ENCODE data around the gene GSTT2.
"Not testable (repeated sequence)": the region's sequence is repeated elsewhere in the genome, so short reads cannot be mapped to it uniquely, and the experiment has no call there.

Gene GSTT2

GRCh38 chr22:23956301-23956900 is 23.5 kb upstream of the GSTT2 start:
- H3K4me3 ChIP-seq (ENCODE audit: low read depth, low read length), result not testable (repeated sequence)
- TF ChIP-seq CTCF (IDR thresholded peaks at IDR 0.05; ENCODE audit: low read depth, low read length, missing control alignments), result peak; percentile 91
- DNase-seq (ENCODE audit: low read depth), result peak; percentile 52

- DNase-seq (ENCODE audit: low read depth); H3K4me3 ChIP-seq (ENCODE audit: low read depth, low read length): not testable (repeated sequence)
These were observed 18.7 kb upstream of the GSTT2 start, which contains the start of gene GSTT2B for GRCh38 chr22:23961084-23961771. Gene GSTT2B, minus strand, starts transcription at chr22:23961195. Its CDS starts 64 bp downstream, at chr22:23961131.

GRCh38 chr22:23966094-23966493 is 13.8 kb upstream of the GSTT2 start:
- DNase-seq (ENCODE audit: low read depth); H3K4me3 ChIP-seq (ENCODE audit: low read depth, low read length): not testable (repeated sequence)

- DNase-seq (ENCODE audit: low read depth); H3K4me3 ChIP-seq (ENCODE audit: low read depth, low read length): not testable (repeated sequence)
These were observed 13.4 kb upstream of the GSTT2 start, which contains the start of gene DDTL for GRCh38 chr22:23966568-23966967. Gene DDTL, plus strand, starts transcription at chr22:23966888. Its CDS starts 27 bp downstream, at chr22:23966915.

- no peak overlapping the region for H3K4me3 ChIP-seq (ENCODE audit: low read depth, low read length)
- TF ChIP-seq CTCF (IDR thresholded peaks at IDR 0.05; ENCODE audit: low read depth, low read length, missing control alignments), result no peak
- no peak for DNase-seq (ENCODE audit: low read depth)
These were observed 10.9 kb upstream of the GSTT2 start for GRCh38 chr22:23969071-23969470.

- TF ChIP-seq CTCF (IDR thresholded peaks at IDR 0.05; ENCODE audit: low read depth, low read length, missing control alignments), result no peak
- H3K4me3 ChIP-seq (ENCODE audit: low read depth, low read length), result no peak overlapping the region
- DNase-seq (ENCODE audit: low read depth), result no peak
These were observed 9.7 kb upstream of the GSTT2 start for GRCh38 chr22:23970201-23970641.

GRCh38 chr22:23970816-23971486 is 9.0 kb upstream of the GSTT2 start:
- no peak for DNase-seq (ENCODE audit: low read depth)
- no peak for TF ChIP-seq CTCF (IDR thresholded peaks at IDR 0.05; ENCODE audit: low read depth, low read length, missing control alignments)
- H3K4me3 ChIP-seq (ENCODE audit: low read depth, low read length), result no peak overlapping the region

- not testable (repeated sequence) for DNase-seq (ENCODE audit: low read depth); H3K4me3 ChIP-seq (ENCODE audit: low read depth, low read length)
These were observed 8.0 kb upstream of the GSTT2 start for GRCh38 chr22:23971927-23972326.

- not testable (repeated sequence) for H3K4me3 ChIP-seq (ENCODE audit: low read depth, low read length); DNase-seq (ENCODE audit: low read depth)
These were observed 5.6 kb upstream of the GSTT2 start, which contains the start of gene DDT for GRCh38 chr22:23974345-23974744. Gene DDT, minus strand, starts transcription at chr22:23974441. Its CDS starts 27 bp downstream, at chr22:23974414.

- DNase-seq (ENCODE audit: low read depth); H3K4me3 ChIP-seq (ENCODE audit: low read depth, low read length): not testable (repeated sequence)
These were observed 5.0 kb upstream of the GSTT2 start for GRCh38 chr22:23974836-23975352.

GRCh38 chr22:23977304-23977703 is 2.6 kb upstream of the GSTT2 start:
- H3K4me3 ChIP-seq (ENCODE audit: low read depth, low read length), result not testable (repeated sequence)

GRCh38 chr22:23980567-23980966 is 633 bp downstream of the GSTT2 start:
- DNase-seq (ENCODE audit: low read depth), result not testable (repeated sequence)

More at GRCh38 chr22:23977304-23977703, 2.6 kb upstream of the GSTT2 start:
- not testable (repeated sequence) for DNase-seq (ENCODE audit: low read depth)

More at GRCh38 chr22:23980567-23980966, 633 bp downstream of the GSTT2 start:
- not testable (repeated sequence) for H3K4me3 ChIP-seq (ENCODE audit: low read depth, low read length)

Data from GM12864 (cell line).